Measurements from ENCODE around the gene LRP5. TPM values are rescaled to one million over a fixed set of nuclear protein-coding genes. Genes with fewer than 3 reads are reported as not detected.

Gene LRP5
- total RNA-seq, 1 experiment from 2014 or later = 55.2 TPM

- DNase-seq (ENCODE audit: low read depth, low spot score) = no peak
- Histone ChIP-seq H3K27me3 (ENCODE audit: insufficient read depth, low read length) (no peaks in the 10 kb centered on the region), H2AFZ (ENCODE audit: low read depth, low read length, poor library complexity, severe bottlenecking) (no peak overlapping the region), H3K4me2 (ENCODE audit: low read length) (no peak overlapping the region), H3K4me1 (ENCODE audit: control insufficient read depth in 1 of 2, insufficient read depth in 2 of 2, low read length in 2 of 2) (peaks cover 31 to 35% of the 10 kb centered on the region in 2 experiments), H3K27ac (ENCODE audit: low read depth, low read length) (no peak overlapping the region), H3K36me3 (ENCODE audit: control insufficient read depth in 1 of 2, insufficient read depth in 2 of 2, low read length in 2 of 2) (no peaks in the 10 kb centered on the region), H3K9me2 (ENCODE audit: insufficient read depth) (no peaks in the 10 kb centered on the region), H4K20me1 (ENCODE audit: insufficient read depth) (no peaks in the 10 kb centered on the region), H3K79me2 (ENCODE audit: insufficient read depth, low read length) (peaks cover 24% of the 10 kb centered on the region), H3K4me3 (replicated peaks in 1 of 2; ENCODE audit: low read depth in 1 of 2, low read length in 2 of 2) (no peak overlapping the region), H3K9me3 (ENCODE audit: control insufficient read depth in 1 of 2, insufficient read depth in 1 of 2, low read depth in 1 of 2, low read length in 2 of 2) (no peaks in the 10 kb centered on the region), H3K9ac (ENCODE audit: low read length) (no peak overlapping the region)
- intact Hi-C loops (cut with micrococcal nuclease) = no loop called here
- TF ChIP-seq SP1 (IDR thresholded peaks at IDR 0.05; ENCODE audit: low read depth) = no peak
- no peak for TF ChIP-seq EGR1 (IDR thresholded peaks at IDR 0.05; ENCODE audit: low read depth)
- BruUV-seq (replicated peaks) = no TSS peak
- ChIA-PET POLR2A (no interaction called here), CTCF (no interaction called here), RAD21 (ENCODE audit: low non-redundant PET in 1 of 2, low total read pairs in 2 of 2, uncharacterized antibody in 2 of 2, unreplicated experiment in 2 of 2) (no interaction called here)
- no peak for ATAC-seq
Measured at GRCh38 chr11:68349461-68350249, 37.3 kb downstream of the LRP5 start.

DNA sequence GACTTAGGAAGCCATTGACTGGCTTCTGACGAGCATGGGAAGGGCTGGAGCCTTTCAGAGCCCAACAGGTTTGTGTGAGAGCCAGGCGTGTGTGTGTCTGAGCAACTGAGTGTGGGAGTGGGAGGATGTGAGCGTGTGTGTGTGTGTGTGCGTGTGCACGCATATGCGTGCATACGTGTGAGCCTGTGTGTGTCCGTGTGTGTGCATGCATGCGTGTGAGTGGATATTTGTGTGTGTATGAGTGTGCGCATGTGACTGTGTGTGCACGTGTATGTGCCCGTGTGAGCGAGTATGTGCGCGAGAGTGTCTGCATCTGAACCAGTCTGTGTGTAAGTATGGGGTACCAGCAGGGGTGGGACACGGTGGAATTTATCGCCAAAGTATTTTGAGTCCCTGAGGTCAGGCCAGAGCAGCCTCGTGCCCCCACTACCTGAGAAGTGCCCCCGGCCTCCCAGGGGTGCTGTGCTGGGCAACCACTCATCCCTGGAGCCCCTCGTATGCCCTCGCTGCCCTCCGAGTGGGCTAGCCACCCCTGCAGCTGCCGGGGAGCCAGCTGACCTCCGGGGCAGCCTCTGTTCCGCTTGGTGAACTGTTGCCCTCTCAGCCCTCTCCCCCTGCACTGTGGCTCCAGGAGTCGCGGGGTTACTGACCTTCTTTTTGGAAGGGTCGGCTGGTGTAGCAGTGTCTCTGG lies 38.5 kb downstream of the LRP5 start:
- H3K4me3 ChIP-seq (replicated peaks in 1 of 2; ENCODE audit: low read depth in 1 of 2, low read length in 2 of 2) = no peak overlapping the region
- no peak overlapping the region for H2AFZ ChIP-seq (ENCODE audit: low read depth, low read length, poor library complexity, severe bottlenecking)
- H3K9ac ChIP-seq (ENCODE audit: low read length) = no peak overlapping the region
- no peak for TF ChIP-seq SRF (IDR thresholded peaks at IDR 0.05; ENCODE audit: low read depth)
- TF ChIP-seq POLR2AphosphoS5 (IDR thresholded peaks at IDR 0.05; ENCODE audit: low read depth, low read length) = no peak
- no peak for TF ChIP-seq ELF1 (IDR thresholded peaks at IDR 0.05; ENCODE audit: borderline replicate concordance, low read depth)
- no peak for TF ChIP-seq POLR2A (IDR thresholded peaks at IDR 0.05; ENCODE audit: borderline replicate concordance, extremely low read depth, insufficient read depth, insufficient read length)
- TF ChIP-seq, protein P1, sequence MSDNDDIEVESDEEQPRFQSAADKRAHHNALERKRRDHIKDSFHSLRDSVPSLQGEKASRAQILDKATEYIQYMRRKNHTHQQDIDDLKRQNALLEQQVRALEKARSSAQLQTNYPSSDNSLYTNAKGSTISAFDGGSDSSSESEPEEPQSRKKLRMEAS (IDR thresholded peaks at IDR 0.05) = no peak
- H3K36me3 ChIP-seq (ENCODE audit: control insufficient read depth in 1 of 2, insufficient read depth in 2 of 2, low read length in 2 of 2) = no peaks in the 10 kb centered on the region
- ChIA-PET RAD21 (ENCODE audit: low non-redundant PET in 1 of 2, low total read pairs in 2 of 2, uncharacterized antibody in 2 of 2, unreplicated experiment in 2 of 2) (no interaction called here), CTCF (no interaction called here), POLR2A (no interaction called here)
- no peaks in the 10 kb centered on the region for H3K27me3 ChIP-seq (ENCODE audit: insufficient read depth, low read length)
- no peak for ATAC-seq
- no peaks in the 10 kb centered on the region for H3K9me3 ChIP-seq (ENCODE audit: control insufficient read depth in 1 of 2, insufficient read depth in 1 of 2, low read depth in 1 of 2, low read length in 2 of 2)
- DNase-seq (ENCODE audit: low read depth, low spot score) = no peak
- H3K4me2 ChIP-seq (ENCODE audit: low read length) = no peak overlapping the region
- intact Hi-C loops (cut with micrococcal nuclease) = no loop called here
- H3K9me2 ChIP-seq (ENCODE audit: insufficient read depth) = no peaks in the 10 kb centered on the region
- H3K27ac ChIP-seq (ENCODE audit: low read depth, low read length) = no peak overlapping the region
- H3K4me1 ChIP-seq (ENCODE audit: control insufficient read depth in 1 of 2, insufficient read depth in 2 of 2, low read length in 2 of 2) = peaks cover 35 to 45% of the 10 kb centered on the region in 2 experiments
- H4K20me1 ChIP-seq (ENCODE audit: insufficient read depth) = no peaks in the 10 kb centered on the region
- BruUV-seq (replicated peaks) = no TSS peak
- H3K79me2 ChIP-seq (ENCODE audit: insufficient read depth, low read length) = peaks cover 23% of the 10 kb centered on the region

Measured in HCT116 (cell line).